Activated T-cell treated with anti-CD3 and anti-CD28 coated beads for 4 hours (primary cell): ENCODE results near the gene SLBP.

Experiments used
- DNase-seq: peaks from one replicate; pipeline ENCODE4 v3.0.0-alpha.2; 2020

Gene SLBP

GRCh38 chr4:1644891-1645657 lies 67.0 kb downstream of the SLBP start:
- no peak for DNase-seq

GRCh38 chr4:1643971-1644735 lies 68.0 kb downstream of the SLBP start:
- DNase-seq = no peak
